ENCODE results near the gene CD99L2.
"Not testable (repeated sequence)": the region's sequence is repeated elsewhere in the genome, so short reads cannot be mapped to it uniquely, and the experiment has no call there.

The CD99L2 gene

DNA sequence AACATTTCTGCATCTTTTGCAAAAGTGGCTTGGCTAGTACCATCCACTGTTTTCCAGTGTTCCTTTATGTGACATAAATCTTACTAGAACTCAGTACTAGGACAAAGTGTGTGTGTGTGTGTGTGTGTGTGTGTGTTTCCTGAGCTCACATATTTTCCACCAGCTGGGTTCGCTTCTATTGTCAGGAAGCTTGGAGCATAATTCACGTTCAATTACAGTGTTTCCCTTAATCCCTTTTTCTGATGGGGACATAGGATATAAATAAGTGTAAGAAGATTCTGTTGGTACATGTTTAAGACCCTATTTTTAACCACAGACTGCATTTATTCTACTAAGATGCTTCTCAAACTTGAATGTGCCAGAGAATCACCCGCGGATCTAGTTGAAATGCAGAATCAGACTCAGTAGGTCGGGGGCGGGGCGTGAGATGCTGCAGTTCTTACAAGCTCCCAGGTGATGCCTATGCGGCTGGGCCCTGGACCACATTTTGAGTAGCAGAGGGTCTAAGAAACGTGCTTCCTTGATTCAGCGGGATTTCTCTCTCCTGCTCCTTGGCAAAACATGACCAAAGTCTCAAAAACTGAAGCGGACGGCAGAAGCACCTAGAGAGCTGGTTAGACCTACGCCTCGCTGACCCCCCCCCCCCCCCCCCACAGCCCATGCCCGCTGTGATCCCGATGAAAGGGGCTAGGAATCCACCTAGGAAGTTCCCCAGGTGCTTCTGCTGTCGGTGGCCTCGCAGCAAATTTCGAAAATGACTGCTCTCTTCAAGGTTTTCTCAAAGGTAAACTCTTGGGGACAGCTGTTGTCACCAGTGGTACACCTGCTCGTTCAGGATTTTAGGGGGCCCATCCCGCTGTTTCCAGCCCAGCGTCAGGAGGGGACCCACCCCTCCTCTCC, 797 bp downstream of the CD99L2 start:
- no peak for TF ChIP-seq CTCF (conservative IDR thresholded peaks at IDR 0.05; ENCODE audit: low read depth, low read length)
- DNase-seq (ENCODE audit: low read depth), result peak; percentile 32
- H3K4me3 ChIP-seq (ENCODE audit: low read depth, low read length), result peak overlapping the region; percentile 65

DNA sequence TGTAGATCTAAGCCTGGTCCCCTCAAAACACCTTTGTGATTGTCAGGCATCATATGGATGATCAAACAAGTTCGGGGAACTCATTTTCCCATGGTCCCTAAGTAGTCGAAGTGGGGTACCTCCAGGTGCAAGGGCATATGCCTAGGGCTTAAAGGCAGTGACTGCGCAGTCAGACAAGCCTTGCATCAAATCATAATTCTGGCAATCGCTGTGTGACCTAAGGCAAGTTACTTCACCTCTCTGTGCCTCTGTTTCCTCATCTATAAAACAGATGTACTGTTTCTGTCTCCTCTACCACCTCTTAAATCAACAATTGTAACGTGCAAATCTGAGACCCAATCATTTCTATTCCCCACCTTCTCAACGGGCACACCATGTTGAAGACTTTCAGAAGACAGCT, 1.8 kb downstream of the CD99L2 start:
- no peak overlapping the region for H3K4me3 ChIP-seq (ENCODE audit: low read depth, low read length)
- TF ChIP-seq CTCF (conservative IDR thresholded peaks at IDR 0.05; ENCODE audit: low read depth, low read length), result no peak
- DNase-seq (ENCODE audit: low read depth), result no peak

DNA sequence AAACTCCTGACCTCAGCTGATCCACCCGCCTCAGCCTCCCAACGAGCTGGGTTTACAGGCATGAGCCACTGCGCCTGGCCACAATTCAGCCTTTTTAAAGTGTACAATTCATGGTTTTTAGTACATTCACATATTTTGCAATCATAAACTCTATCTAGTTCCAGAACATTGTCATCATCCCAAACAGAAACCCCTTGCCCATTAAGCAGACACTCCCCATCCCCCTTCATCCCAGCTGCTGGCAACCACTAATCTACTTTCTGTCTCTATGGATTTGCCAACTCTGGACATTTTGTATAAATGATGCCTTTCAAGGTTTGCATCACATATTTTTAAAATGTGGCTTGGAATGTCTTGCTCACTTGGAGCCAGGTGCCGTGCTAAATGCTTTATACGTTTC, 4.5 kb downstream of the CD99L2 start:
- H3K4me3 ChIP-seq (ENCODE audit: low read depth, low read length), result no peak overlapping the region
- TF ChIP-seq CTCF (conservative IDR thresholded peaks at IDR 0.05; ENCODE audit: low read depth, low read length), result no peak
- no peak for DNase-seq (ENCODE audit: low read depth)

- no peak overlapping the region for H3K4me3 ChIP-seq (ENCODE audit: low read depth, low read length)
- no peak for TF ChIP-seq CTCF (conservative IDR thresholded peaks at IDR 0.05; ENCODE audit: low read depth, low read length)
- no peak for DNase-seq (ENCODE audit: low read depth)
Observed at GRCh38 chrX:150889131-150889530, 9.3 kb downstream of the CD99L2 start.

DNA sequence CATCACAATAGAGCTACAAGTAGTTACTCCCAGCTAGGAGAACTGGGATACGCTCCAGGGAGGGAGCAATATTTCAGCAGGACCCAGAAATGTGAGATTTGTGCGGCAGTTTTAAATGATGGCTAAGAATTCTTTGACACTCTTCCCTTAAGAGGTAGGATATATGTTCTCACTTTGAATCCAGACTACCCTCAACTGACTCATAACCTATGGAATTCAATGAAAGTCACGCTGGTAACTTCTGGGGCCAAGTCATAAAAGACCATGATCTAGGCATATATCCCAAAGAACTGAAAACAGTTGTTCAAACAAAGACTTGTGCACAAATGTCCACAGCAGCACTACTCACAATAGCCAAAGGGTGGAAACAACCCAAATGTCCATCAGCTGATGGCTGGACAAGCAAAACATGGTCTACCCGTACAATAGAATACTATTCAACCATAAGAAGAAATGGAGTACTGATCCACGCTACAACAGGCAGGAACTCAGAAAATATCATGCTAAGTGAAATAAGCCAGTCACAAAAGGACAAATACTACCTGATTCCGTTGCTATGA, 10.5 kb downstream of the CD99L2 start:
- peak; percentile 38 for DNase-seq (ENCODE audit: low read depth)
- TF ChIP-seq CTCF (conservative IDR thresholded peaks at IDR 0.05; ENCODE audit: low read depth, low read length), result no peak
- no peak overlapping the region for H3K4me3 ChIP-seq (ENCODE audit: low read depth, low read length)

GRCh38 chrX:150887268-150887667, 11.2 kb downstream of the CD99L2 start:
- not testable (repeated sequence) for DNase-seq (ENCODE audit: low read depth); H3K4me3 ChIP-seq (ENCODE audit: low read depth, low read length)

GRCh38 chrX:150886381-150886780, 12.1 kb downstream of the CD99L2 start:
- no peak for DNase-seq (ENCODE audit: low read depth)
- no peak overlapping the region for H3K4me3 ChIP-seq (ENCODE audit: low read depth, low read length)

More at GRCh38 chrX:150886381-150886780, 12.1 kb downstream of the CD99L2 start:
- no peak for TF ChIP-seq CTCF (conservative IDR thresholded peaks at IDR 0.05; ENCODE audit: low read depth, low read length)
